Stimulated activated CD8-positive, alpha-beta memory T cell treated with anti-CD3 and anti-CD28 coated beads, Interleukin-4, amount 100 ng/mL, for 24 hours (primary cell): Measurements from ENCODE around the gene HDAC4.

Experiments used
- DNase-seq: peaks from one replicate; pipeline ENCODE4 v3.0.0-alpha.2; 2020; ENCODE audit warnings: low read depth

HDAC4 gene

GRCh38 chr2:239308661-239309397 lies 92.0 kb downstream of the HDAC4 start:
- DNase-seq, result no peak

GRCh38 chr2:239307921-239308613 lies 92.8 kb downstream of the HDAC4 start:
- DNase-seq, result no peak

- no peak for DNase-seq
Measured at GRCh38 chr2:239307221-239307569, 93.6 kb downstream of the HDAC4 start.

GRCh38 chr2:239306274-239307220 lies 94.3 kb downstream of the HDAC4 start:
- no peak for DNase-seq

GRCh38 chr2:239305771-239306170 lies 95.0 kb downstream of the HDAC4 start:
- no peak for DNase-seq

GRCh38 chr2:239305222-239305575 lies 95.6 kb downstream of the HDAC4 start:
- no peak for DNase-seq

GRCh38 chr2:239304533-239305221 lies 96.1 kb downstream of the HDAC4 start:
- DNase-seq, result no peak

- DNase-seq, result no peak
Measured at GRCh38 chr2:239303711-239304532, 96.9 kb downstream of the HDAC4 start.

- DNase-seq, result no peak
Measured at GRCh38 chr2:239302808-239303557, 97.8 kb downstream of the HDAC4 start.

- DNase-seq, result no peak
Measured at GRCh38 chr2:239302083-239302807, 98.6 kb downstream of the HDAC4 start.

- DNase-seq, result no peak
Measured at GRCh38 chr2:239300871-239301735, 99.7 kb downstream of the HDAC4 start.

GRCh38 chr2:239300242-239300641 lies 100.6 kb downstream of the HDAC4 start:
- DNase-seq, result no peak

GRCh38 chr2:239299218-239299939 lies 101.4 kb downstream of the HDAC4 start:
- no peak for DNase-seq

- peak; percentile 45 for DNase-seq
Measured at GRCh38 chr2:239298116-239298804, 102.6 kb downstream of the HDAC4 start.

- no peak for DNase-seq
Measured at GRCh38 chr2:239297142-239298004, 103.4 kb downstream of the HDAC4 start.
